ENCODE data around the gene DAAM2. TPM values are rescaled to one million over a fixed set of nuclear protein-coding genes. Genes with fewer than 3 reads are reported as not detected.

DAAM2 gene
- polyA plus RNA-seq, 4 donors: 0.89 to 12.9 (median 7.6) TPM

DNA sequence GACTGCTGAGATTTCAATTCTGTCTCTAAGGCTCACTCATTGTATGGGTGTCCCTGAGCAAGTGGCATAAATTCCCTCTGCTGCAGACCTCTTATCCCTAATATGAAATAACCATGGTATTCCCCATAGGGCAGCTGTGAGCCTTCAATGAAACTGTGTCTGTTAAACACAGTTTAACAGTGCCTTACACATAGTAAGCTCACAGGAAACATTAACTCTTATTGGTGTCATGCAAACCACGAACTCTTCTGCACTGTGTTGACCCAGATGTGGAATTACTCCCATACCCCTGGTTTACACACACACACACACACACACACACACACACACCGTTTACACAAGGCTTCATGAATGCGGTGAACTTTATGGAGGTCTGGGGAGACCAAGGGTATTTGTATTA, 23.2 kb downstream of the DAAM2 start:
- Histone ChIP-seq H3K27me3 (ENCODE audit: control insufficient read depth in 3 of 3, insufficient read depth in 3 of 3, low read length in 3 of 3) (peaks cover 0 to 2% (median 0%) of the 10 kb centered on the region in 3 donors), H3K4me3 (ENCODE audit: low read depth in 1 of 3, low read length in 3 of 3) (no peak overlapping the region), H3K36me3 (ENCODE audit: control insufficient read depth in 3 of 3, insufficient read depth in 2 of 3, low read depth in 1 of 3, low read length in 3 of 3) (no peaks in the 10 kb centered on the region), H3K9me3 (ENCODE audit: control insufficient read depth in 2 of 2, insufficient read depth in 1 of 2, low read depth in 1 of 2, low read length in 1 of 2) (no peaks in the 10 kb centered on the region), H3K27ac (ENCODE audit: low read depth in 1 of 3, low read length in 2 of 3) (no peak overlapping the region), H3K4me1 (ENCODE audit: control insufficient read depth in 3 of 3, insufficient read depth in 2 of 3, low read depth in 1 of 3, low read length in 2 of 3) (no peaks in the 10 kb centered on the region)
- WGBS, 3 donors: 70 to 71% (median 70%) methylated on average over 3 of the region's 3 CpGs
- DNase-seq: no peak
- no peak for FAIRE-seq

DNA sequence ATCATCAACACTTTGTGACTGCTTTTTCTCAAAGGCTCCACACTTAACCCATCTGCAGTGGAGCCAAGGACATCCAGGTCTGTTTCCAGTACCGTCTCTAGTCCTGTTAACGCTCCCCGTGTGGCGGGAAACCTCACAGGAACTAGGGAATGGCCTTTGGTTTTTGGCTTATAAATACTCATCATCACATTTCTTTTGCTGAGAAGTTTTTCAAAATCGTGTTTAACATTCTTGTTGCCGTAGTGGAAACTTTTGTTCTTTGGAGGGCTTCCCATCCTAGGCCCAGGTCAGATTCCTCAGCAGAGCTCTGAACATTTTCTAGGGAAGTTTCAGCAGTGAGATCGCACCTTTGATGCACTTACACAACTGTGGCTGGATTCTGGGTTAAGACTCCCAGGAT, 24.6 kb downstream of the DAAM2 start:
- H3K4me1 ChIP-seq (ENCODE audit: control insufficient read depth in 3 of 3, insufficient read depth in 2 of 3, low read depth in 1 of 3, low read length in 2 of 3): peaks cover 0 to 3% (median 0%) of the 10 kb centered on the region in 3 donors
- H3K4me3 ChIP-seq (ENCODE audit: low read depth in 1 of 3, low read length in 3 of 3): no peak overlapping the region
- H3K9me3 ChIP-seq (ENCODE audit: control insufficient read depth in 2 of 2, insufficient read depth in 1 of 2, low read depth in 1 of 2, low read length in 1 of 2): no peaks in the 10 kb centered on the region
- FAIRE-seq: no peak
- peaks cover 0 to 2% (median 0%) of the 10 kb centered on the region in 3 donors for H3K27me3 ChIP-seq (ENCODE audit: control insufficient read depth in 3 of 3, insufficient read depth in 3 of 3, low read length in 3 of 3)
- 73 to 90% (median 73%) methylated on average over 7 of the region's 7 CpGs for WGBS, 3 donors
- no peak for DNase-seq
- H3K36me3 ChIP-seq (ENCODE audit: control insufficient read depth in 3 of 3, insufficient read depth in 2 of 3, low read depth in 1 of 3, low read length in 3 of 3): no peaks in the 10 kb centered on the region
- H3K27ac ChIP-seq (ENCODE audit: low read depth in 1 of 3, low read length in 2 of 3): peak overlapping the region in 1 of 3 donors; percentile 18

GRCh38 chr6:39818695-39819094, 26.5 kb downstream of the DAAM2 start:
- DNase-seq: no peak
- Histone ChIP-seq H3K4me1 (ENCODE audit: control insufficient read depth in 3 of 3, insufficient read depth in 2 of 3, low read depth in 1 of 3, low read length in 2 of 3) (peaks cover 0 to 5% (median 0%) of the 10 kb centered on the region in 3 donors), H3K27ac (ENCODE audit: low read depth in 1 of 3, low read length in 2 of 3) (peak overlapping the region in 1 of 3 donors; percentile 65), H3K9me3 (ENCODE audit: control insufficient read depth in 2 of 2, insufficient read depth in 1 of 2, low read depth in 1 of 2, low read length in 1 of 2) (no peaks in the 10 kb centered on the region), H3K27me3 (ENCODE audit: control insufficient read depth in 3 of 3, insufficient read depth in 3 of 3, low read length in 3 of 3) (no peaks in the 10 kb centered on the region), H3K4me3 (ENCODE audit: low read depth in 1 of 3, low read length in 3 of 3) (no peak overlapping the region), H3K36me3 (ENCODE audit: control insufficient read depth in 3 of 3, insufficient read depth in 2 of 3, low read depth in 1 of 3, low read length in 3 of 3) (peaks cover 0 to 2% (median 0%) of the 10 kb centered on the region in 3 donors)
- 81 to 85% (median 81%) methylated on average over 2 of the region's 2 CpGs for WGBS, 3 donors
- no peak for FAIRE-seq

- peaks cover 0 to 2% (median 0%) of the 10 kb centered on the region in 3 donors for H3K36me3 ChIP-seq (ENCODE audit: control insufficient read depth in 3 of 3, insufficient read depth in 2 of 3, low read depth in 1 of 3, low read length in 3 of 3)
- no peaks in the 10 kb centered on the region for H3K9me3 ChIP-seq (ENCODE audit: control insufficient read depth in 2 of 2, insufficient read depth in 1 of 2, low read depth in 1 of 2, low read length in 1 of 2)
- WGBS, 3 donors: 60 to 89% (median 88%) methylated on average over 1 of the region's 1 CpG
- no peaks in the 10 kb centered on the region for H3K27me3 ChIP-seq (ENCODE audit: control insufficient read depth in 3 of 3, insufficient read depth in 3 of 3, low read length in 3 of 3)
- FAIRE-seq (no peak), DNase-seq (no peak)
- peak overlapping the region in 1 of 3 donors; percentile 56 for H3K27ac ChIP-seq (ENCODE audit: low read depth in 1 of 3, low read length in 2 of 3)
- peaks cover 0 to 5% (median 0%) of the 10 kb centered on the region in 3 donors for H3K4me1 ChIP-seq (ENCODE audit: control insufficient read depth in 3 of 3, insufficient read depth in 2 of 3, low read depth in 1 of 3, low read length in 2 of 3)
- H3K4me3 ChIP-seq (ENCODE audit: low read depth in 1 of 3, low read length in 3 of 3): no peak overlapping the region
Measured at GRCh38 chr6:39819228-39819627, 27.1 kb downstream of the DAAM2 start.

DNA sequence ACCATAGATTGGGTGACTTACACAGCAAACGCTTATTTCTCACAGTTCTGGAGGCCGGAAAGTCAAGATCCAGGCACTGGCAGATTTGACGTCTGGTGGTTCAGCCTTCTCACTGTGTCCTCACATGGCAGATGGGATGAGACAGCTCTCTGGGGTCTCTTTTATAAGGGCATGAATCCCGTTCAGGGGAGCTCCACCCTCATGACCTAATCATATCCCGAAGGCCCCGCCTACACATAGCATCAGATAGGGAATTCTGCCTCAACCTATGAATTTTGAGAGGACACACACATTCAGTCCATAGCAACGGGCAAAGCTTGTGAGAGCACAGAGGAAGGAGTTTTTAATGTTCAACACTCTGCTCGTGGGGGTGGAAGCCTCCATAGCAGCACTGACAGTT, 27.5 kb downstream of the DAAM2 start:
- Histone ChIP-seq H3K4me1 (ENCODE audit: control insufficient read depth in 3 of 3, insufficient read depth in 2 of 3, low read depth in 1 of 3, low read length in 2 of 3) (peaks cover 0 to 5% (median 0%) of the 10 kb centered on the region in 3 donors), H3K27ac (ENCODE audit: low read depth in 1 of 3, low read length in 2 of 3) (peak overlapping the region in 1 of 3 donors; percentile 63), H3K27me3 (ENCODE audit: control insufficient read depth in 3 of 3, insufficient read depth in 3 of 3, low read length in 3 of 3) (no peaks in the 10 kb centered on the region), H3K36me3 (ENCODE audit: control insufficient read depth in 3 of 3, insufficient read depth in 2 of 3, low read depth in 1 of 3, low read length in 3 of 3) (peaks cover 0 to 2% (median 0%) of the 10 kb centered on the region in 3 donors), H3K9me3 (ENCODE audit: control insufficient read depth in 2 of 2, insufficient read depth in 1 of 2, low read depth in 1 of 2, low read length in 1 of 2) (no peaks in the 10 kb centered on the region), H3K4me3 (ENCODE audit: low read depth in 1 of 3, low read length in 3 of 3) (no peak overlapping the region)
- 64 to 66% (median 64%) methylated on average over 8 of the region's 8 CpGs for WGBS, 3 donors
- FAIRE-seq: no peak
- no peak for DNase-seq

GRCh38 chr6:39820553-39820952, 28.4 kb downstream of the DAAM2 start:
- Histone ChIP-seq H3K27ac (ENCODE audit: low read depth in 1 of 3, low read length in 2 of 3) (peak overlapping the region in 1 of 3 donors; percentile 90), H3K36me3 (ENCODE audit: control insufficient read depth in 3 of 3, insufficient read depth in 2 of 3, low read depth in 1 of 3, low read length in 3 of 3) (peaks cover 0 to 2% (median 0%) of the 10 kb centered on the region in 3 donors), H3K4me3 (ENCODE audit: low read depth in 1 of 3, low read length in 3 of 3) (no peak overlapping the region), H3K4me1 (ENCODE audit: control insufficient read depth in 3 of 3, insufficient read depth in 2 of 3, low read depth in 1 of 3, low read length in 2 of 3) (peaks cover 0 to 5% (median 0%) of the 10 kb centered on the region in 3 donors), H3K9me3 (ENCODE audit: control insufficient read depth in 2 of 2, insufficient read depth in 1 of 2, low read depth in 1 of 2, low read length in 1 of 2) (no peaks in the 10 kb centered on the region), H3K27me3 (ENCODE audit: control insufficient read depth in 3 of 3, insufficient read depth in 3 of 3, low read length in 3 of 3) (no peaks in the 10 kb centered on the region)
- DNase-seq: no peak
- no peak for FAIRE-seq

DNA sequence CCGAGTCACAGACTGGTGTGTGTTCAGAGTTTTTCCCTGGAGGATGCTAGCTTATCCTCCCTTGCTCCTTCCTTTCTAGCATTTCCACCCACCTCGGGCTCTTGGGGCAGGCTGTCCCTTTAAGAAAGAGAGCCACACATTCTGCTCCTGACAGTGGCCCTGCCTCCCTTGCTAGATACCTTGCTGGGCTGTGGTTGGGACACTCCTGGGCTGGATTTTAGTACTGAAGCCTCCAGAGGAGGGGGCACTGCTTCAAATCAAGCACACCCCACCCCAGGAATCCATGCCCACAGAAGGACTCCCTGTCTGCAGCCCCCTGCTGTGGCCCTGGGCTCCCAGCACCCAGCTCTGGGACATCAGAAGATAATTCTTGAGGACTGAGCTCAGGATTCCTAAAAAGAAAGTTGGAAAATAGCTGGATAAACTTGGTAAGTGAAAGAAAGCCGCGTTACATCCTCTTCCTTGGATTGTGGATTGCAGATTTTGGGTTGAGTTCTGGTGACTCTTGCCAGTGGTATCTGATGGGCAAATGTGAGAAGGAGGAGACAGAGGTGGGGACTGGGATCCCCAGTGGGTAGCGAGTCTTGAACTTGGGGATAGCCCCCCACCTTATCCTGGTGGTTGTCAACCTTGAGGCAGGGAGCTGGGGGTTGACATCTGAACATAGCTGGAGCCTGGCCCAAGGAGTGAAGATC, 29.0 kb downstream of the DAAM2 start:
- 54 to 70% (median 65%) methylated on average over 5 of the region's 5 CpGs for WGBS, 3 donors
- no peak for FAIRE-seq
- Histone ChIP-seq H3K4me3 (ENCODE audit: low read depth in 1 of 3, low read length in 3 of 3) (no peak overlapping the region), H3K9me3 (ENCODE audit: control insufficient read depth in 2 of 2, insufficient read depth in 1 of 2, low read depth in 1 of 2, low read length in 1 of 2) (no peaks in the 10 kb centered on the region), H3K36me3 (ENCODE audit: control insufficient read depth in 3 of 3, insufficient read depth in 2 of 3, low read depth in 1 of 3, low read length in 3 of 3) (peaks cover 0 to 2% (median 0%) of the 10 kb centered on the region in 3 donors), H3K4me1 (ENCODE audit: control insufficient read depth in 3 of 3, insufficient read depth in 2 of 3, low read depth in 1 of 3, low read length in 2 of 3) (peaks cover 0 to 5% (median 0%) of the 10 kb centered on the region in 3 donors), H3K27ac (ENCODE audit: low read depth in 1 of 3, low read length in 2 of 3) (peak overlapping the region in 2 of 3 donors; percentile 17 to 90), H3K27me3 (ENCODE audit: control insufficient read depth in 3 of 3, insufficient read depth in 3 of 3, low read length in 3 of 3) (no peaks in the 10 kb centered on the region)
- no peak for DNase-seq

DNA sequence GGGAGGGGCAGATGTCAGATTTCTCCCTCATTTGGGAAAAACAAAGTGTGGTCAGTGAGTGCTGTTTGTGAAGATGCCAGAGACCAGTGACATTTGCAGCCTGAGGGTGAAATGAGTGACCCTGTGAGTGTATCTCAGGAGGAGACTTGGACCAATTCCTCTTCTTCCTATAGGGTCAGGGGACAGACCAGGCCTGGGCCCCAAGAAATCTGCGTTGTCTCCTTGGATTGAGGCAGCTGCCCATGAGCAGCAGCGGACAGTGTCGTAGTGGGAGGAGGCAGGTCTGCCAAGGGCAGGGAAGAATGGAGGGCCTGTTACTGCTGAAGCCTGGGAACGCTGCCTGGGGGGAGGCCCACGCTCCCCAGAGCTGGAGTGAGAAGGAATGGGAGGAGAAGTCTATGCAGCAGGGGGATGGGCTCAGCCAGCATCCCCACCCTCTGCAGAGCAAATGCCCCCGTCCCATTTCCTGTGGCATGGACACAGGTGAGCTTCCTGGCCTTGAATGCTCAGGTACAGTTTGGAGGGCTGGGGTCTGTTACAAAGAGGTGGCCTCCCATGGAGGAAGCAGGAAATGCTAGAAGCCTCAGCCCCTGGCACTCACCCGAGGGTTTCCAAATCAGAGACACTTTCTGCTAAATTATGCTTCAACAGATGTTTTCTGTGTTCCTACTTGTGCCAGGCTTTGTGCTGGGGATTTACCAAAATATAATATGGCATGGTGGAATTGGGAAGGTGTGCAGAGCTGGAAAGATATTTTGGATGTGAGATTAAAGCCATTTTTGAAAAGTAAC, 29.8 kb downstream of the DAAM2 start:
- peak overlapping the region in 1 of 3 donors; percentile 90 for H3K27ac ChIP-seq (ENCODE audit: low read depth in 1 of 3, low read length in 2 of 3)
- peaks cover 0 to 5% (median 0%) of the 10 kb centered on the region in 3 donors for H3K4me1 ChIP-seq (ENCODE audit: control insufficient read depth in 3 of 3, insufficient read depth in 2 of 3, low read depth in 1 of 3, low read length in 2 of 3)
- H3K36me3 ChIP-seq (ENCODE audit: control insufficient read depth in 3 of 3, insufficient read depth in 2 of 3, low read depth in 1 of 3, low read length in 3 of 3): peaks cover 0 to 2% (median 0%) of the 10 kb centered on the region in 3 donors
- no peak overlapping the region for H3K4me3 ChIP-seq (ENCODE audit: low read depth in 1 of 3, low read length in 3 of 3)
- no peaks in the 10 kb centered on the region for H3K27me3 ChIP-seq (ENCODE audit: control insufficient read depth in 3 of 3, insufficient read depth in 3 of 3, low read length in 3 of 3)
- FAIRE-seq: no peak
- H3K9me3 ChIP-seq (ENCODE audit: control insufficient read depth in 2 of 2, insufficient read depth in 1 of 2, low read depth in 1 of 2, low read length in 1 of 2): no peaks in the 10 kb centered on the region
- DNase-seq: no peak
- WGBS, 3 donors: 59 to 76% (median 72%) methylated on average over 7 of the region's 7 CpGs
